Nephron (organoid): Measurements from ENCODE around the gene AOPEP.

Experiments used
- H3K27ac Mint-ChIP-seq, 3 experiments: 2 replicates each; pipeline ENCODE4 v1.8.0; 2020; ENCODE audit warnings: mixed read lengths in 3 of 3, mild to moderate bottlenecking in 2 of 3, moderate library complexity in 1 of 3
- H3K27me3 Mint-ChIP-seq: 2 replicates; pipeline ENCODE4 v1.8.0; 2021; ENCODE audit warnings: low read depth, mild to moderate bottlenecking, moderate library complexity, mixed read lengths
- H3K36me3 Mint-ChIP-seq: 2 replicates; pipeline ENCODE4 v1.8.0; 2020; ENCODE audit warnings: low read depth, mixed read lengths
- H3K4me1 Mint-ChIP-seq: 2 replicates; pipeline ENCODE4 v1.8.0; 2020; ENCODE audit warnings: mixed read lengths
- H3K4me3 Mint-ChIP-seq, 3 experiments: 2 replicates each; pipeline ENCODE4 v1.8.0; 2020; ENCODE audit warnings: mild to moderate bottlenecking in 3 of 3, mixed read lengths in 3 of 3, moderate library complexity in 2 of 3
- H3K9me3 Mint-ChIP-seq: 2 replicates; pipeline ENCODE4 v1.8.0; 2020; ENCODE audit warnings: mixed read lengths
- CTCF ChIP-seq, 3 experiments: fragments of 200-600 bp; sonication (generic); IDR thresholded peaks; one replicate each; pipeline ENCODE4 v1.5.0; 2021; ENCODE audit warnings: antibody characterized with exemption in 3 of 3; ENCODE audit not compliant: unreplicated experiment in 3 of 3

AOPEP gene

GRCh38 chr9:94881023-94881422, 154.5 kb downstream of the AOPEP start:
- Mint-ChIP-seq H3K27me3 (peaks cover 3% of the 10 kb centered on the region), H3K27ac (peak overlapping the region; percentile 9 to 61 (median 42)), H3K4me3 (no peak overlapping the region), H3K9me3 (no peaks in the 10 kb centered on the region), H3K36me3 (peaks cover under 1% of the 10 kb centered on the region), H3K4me1 (peaks cover 43% of the 10 kb centered on the region)
- TF ChIP-seq CTCF (IDR thresholded peaks at IDR 0.05; ENCODE audit: unreplicated experiment in 3 of 3), result no peak

- Mint-ChIP-seq H3K27me3 (peaks cover 2% of the 10 kb centered on the region), H3K9me3 (no peaks in the 10 kb centered on the region), H3K4me1 (peaks cover 43% of the 10 kb centered on the region), H3K4me3 (no peak overlapping the region), H3K36me3 (no peaks in the 10 kb centered on the region), H3K27ac (peak overlapping the region; percentile 35 to 61 (median 42))
- no peak for TF ChIP-seq CTCF (IDR thresholded peaks at IDR 0.05; ENCODE audit: unreplicated experiment in 3 of 3)
Measured at GRCh38 chr9:94881454-94881853, 155.0 kb downstream of the AOPEP start.

- Mint-ChIP-seq H3K4me1 (peaks cover 43% of the 10 kb centered on the region), H3K27me3 (no peaks in the 10 kb centered on the region), H3K9me3 (no peaks in the 10 kb centered on the region), H3K27ac (peak overlapping the region; percentile 42 to 61 (median 57)), H3K36me3 (no peaks in the 10 kb centered on the region), H3K4me3 (no peak overlapping the region)
- no peak for TF ChIP-seq CTCF (IDR thresholded peaks at IDR 0.05; ENCODE audit: unreplicated experiment in 3 of 3)
Measured at GRCh38 chr9:94881940-94882339, 155.4 kb downstream of the AOPEP start.

- no peaks in the 10 kb centered on the region for H3K9me3 Mint-ChIP-seq
- peaks cover 2% of the 10 kb centered on the region for H3K36me3 Mint-ChIP-seq
- peak overlapping the region; percentile 53 to 76 (median 74) for H3K27ac Mint-ChIP-seq
- H3K4me3 Mint-ChIP-seq, result no peak overlapping the region
- no peak for TF ChIP-seq CTCF (IDR thresholded peaks at IDR 0.05; ENCODE audit: unreplicated experiment in 3 of 3)
- peaks cover 43% of the 10 kb centered on the region for H3K4me1 Mint-ChIP-seq
- H3K27me3 Mint-ChIP-seq, result no peaks in the 10 kb centered on the region
Measured at GRCh38 chr9:94882966-94883641, 156.6 kb downstream of the AOPEP start.

- Mint-ChIP-seq H3K27me3 (no peaks in the 10 kb centered on the region), H3K4me1 (peaks cover 27% of the 10 kb centered on the region), H3K4me3 (no peak overlapping the region), H3K9me3 (peaks cover 10% of the 10 kb centered on the region), H3K27ac (peak overlapping the region in 2 of 3 experiments; percentile 34 to 54), H3K36me3 (peaks cover 15% of the 10 kb centered on the region)
- no peak for TF ChIP-seq CTCF (IDR thresholded peaks at IDR 0.05; ENCODE audit: unreplicated experiment in 3 of 3)
Measured at GRCh38 chr9:94885854-94886447, 159.5 kb downstream of the AOPEP start.

- H3K27ac Mint-ChIP-seq, result no peak overlapping the region
- no peak overlapping the region for H3K4me3 Mint-ChIP-seq
- peaks cover 16% of the 10 kb centered on the region for H3K4me1 Mint-ChIP-seq
- H3K36me3 Mint-ChIP-seq, result peaks cover 28% of the 10 kb centered on the region
- H3K9me3 Mint-ChIP-seq, result peaks cover 23% of the 10 kb centered on the region
- TF ChIP-seq CTCF (IDR thresholded peaks at IDR 0.05; ENCODE audit: unreplicated experiment in 3 of 3), result no peak
- H3K27me3 Mint-ChIP-seq, result no peaks in the 10 kb centered on the region
Measured at GRCh38 chr9:94887721-94888120, 161.2 kb downstream of the AOPEP start.
